ENCODE measurements around the gene MGAT3.

Gene MGAT3

DNA sequence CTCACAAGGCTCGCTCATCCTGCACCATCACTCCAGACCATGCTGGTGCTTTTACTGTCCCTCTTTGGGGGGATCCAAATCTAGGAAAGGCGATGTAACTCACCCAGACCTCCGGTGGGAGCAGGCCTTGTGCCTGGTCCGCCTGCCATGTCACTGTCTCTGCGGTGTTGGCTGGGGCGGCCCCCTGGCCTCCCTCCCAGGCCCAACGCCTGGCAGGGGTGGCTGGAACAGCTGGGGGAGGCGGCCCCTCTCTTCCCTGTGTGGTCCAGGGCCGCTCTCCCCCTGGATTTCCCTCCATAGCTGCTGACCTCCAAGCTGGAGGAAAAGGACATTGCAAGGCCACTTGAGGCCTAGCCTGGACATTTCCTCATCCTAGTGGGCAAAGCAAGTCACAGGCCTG, 11.1 kb upstream of the MGAT3 start:
- Histone ChIP-seq H3K9ac (ENCODE audit: low read length in 5 of 5) (no peak overlapping the region), H3K27ac (ENCODE audit: low read depth, low read length) (no peak overlapping the region), H3K9me3 (ENCODE audit: control insufficient read depth in 5 of 5, low read length in 5 of 5) (no peaks in the 10 kb centered on the region), H3K4me3 (ENCODE audit: low read depth in 1 of 5, low read length in 5 of 5) (no peak overlapping the region), H3K4me1 (ENCODE audit: control insufficient read depth in 5 of 5, insufficient read depth in 5 of 5, low read length in 5 of 5) (no peaks in the 10 kb centered on the region), H3K27me3 (ENCODE audit: control insufficient read depth in 5 of 5, insufficient read depth in 4 of 5, low read length in 5 of 5) (peaks cover 0 to 5% (median 3%) of the 10 kb centered on the region in 5 donors), H3K36me3 (ENCODE audit: control insufficient read depth in 5 of 5, insufficient read depth in 5 of 5, low read length in 5 of 5) (no peaks in the 10 kb centered on the region)

DNA sequence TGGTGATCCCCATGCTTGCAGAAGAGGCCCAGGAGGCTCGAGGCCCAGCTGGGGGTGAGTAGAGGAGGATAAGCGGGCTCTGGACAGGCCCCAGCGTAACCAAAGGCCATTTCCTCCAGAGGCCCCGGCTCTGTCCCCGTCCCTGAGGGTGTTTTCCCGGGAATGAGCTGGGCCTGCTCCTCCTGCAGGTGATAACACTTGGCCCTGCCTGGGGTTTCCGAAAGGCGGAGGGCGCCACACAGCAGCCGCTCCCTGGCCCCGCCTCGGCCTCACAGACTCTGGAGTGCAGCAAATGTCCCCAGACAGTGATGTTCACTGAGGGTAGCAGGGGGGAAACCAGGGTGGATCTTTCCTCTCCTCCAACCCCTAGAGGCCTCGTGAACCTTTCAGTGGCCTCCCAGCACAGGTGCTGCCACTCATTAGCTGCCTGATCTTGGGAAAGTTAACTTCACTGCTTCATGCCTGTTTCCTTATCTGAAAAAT, 10.5 kb upstream of the MGAT3 start:
- Histone ChIP-seq H3K36me3 (ENCODE audit: control insufficient read depth in 5 of 5, insufficient read depth in 5 of 5, low read length in 5 of 5) (no peaks in the 10 kb centered on the region), H3K9me3 (ENCODE audit: control insufficient read depth in 5 of 5, low read length in 5 of 5) (no peaks in the 10 kb centered on the region), H3K9ac (ENCODE audit: low read length in 5 of 5) (no peak overlapping the region), H3K27ac (ENCODE audit: low read depth, low read length) (no peak overlapping the region), H3K27me3 (ENCODE audit: control insufficient read depth in 5 of 5, insufficient read depth in 4 of 5, low read length in 5 of 5) (peaks cover 0 to 5% (median 3%) of the 10 kb centered on the region in 5 donors), H3K4me3 (ENCODE audit: low read depth in 1 of 5, low read length in 5 of 5) (no peak overlapping the region), H3K4me1 (ENCODE audit: control insufficient read depth in 5 of 5, insufficient read depth in 5 of 5, low read length in 5 of 5) (no peaks in the 10 kb centered on the region)

DNA sequence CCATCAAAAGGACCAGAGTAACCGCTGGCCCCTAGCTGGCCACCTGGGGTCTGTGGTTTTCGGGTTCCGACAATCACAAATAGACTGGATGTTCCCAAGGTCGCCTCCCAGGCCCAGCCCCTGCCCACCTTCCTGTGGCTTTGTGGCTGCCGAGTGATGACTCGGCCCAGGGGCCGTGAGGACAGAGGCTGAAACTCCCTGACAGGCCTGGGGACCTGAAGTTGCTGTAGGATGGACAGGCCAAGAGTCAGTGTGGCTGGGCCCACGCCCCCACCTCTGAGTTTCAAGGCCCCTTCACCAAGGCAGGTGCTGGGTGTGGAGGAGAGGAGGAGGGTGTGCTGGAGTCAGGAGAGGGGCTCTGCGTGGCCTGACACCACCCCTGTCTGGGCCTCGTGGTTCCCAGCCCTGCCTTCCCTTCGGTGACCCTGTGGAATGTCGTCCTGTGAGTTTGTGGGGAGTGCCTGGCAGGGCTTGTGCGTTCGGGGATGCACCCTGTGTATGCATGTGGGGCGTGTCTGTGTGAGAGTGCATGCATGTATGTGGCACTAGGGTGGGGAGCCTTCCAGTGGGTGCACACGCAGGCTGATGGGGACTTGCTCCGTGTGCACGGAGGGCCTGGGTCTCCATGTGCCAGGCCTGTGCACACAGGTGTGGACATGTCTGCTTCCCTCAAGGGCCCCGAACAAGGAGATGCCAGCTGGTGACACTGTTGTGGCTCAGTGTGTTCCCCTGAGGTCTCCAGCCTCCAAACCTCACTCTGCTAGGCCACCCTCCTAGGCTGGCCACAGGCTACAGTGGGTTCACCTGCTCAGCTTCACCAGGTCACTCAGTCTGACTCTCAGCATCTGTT, 8.4 kb upstream of the MGAT3 start:
- Histone ChIP-seq H3K36me3 (ENCODE audit: control insufficient read depth in 5 of 5, insufficient read depth in 5 of 5, low read length in 5 of 5) (no peaks in the 10 kb centered on the region), H3K9me3 (ENCODE audit: control insufficient read depth in 5 of 5, low read length in 5 of 5) (no peaks in the 10 kb centered on the region), H3K9ac (ENCODE audit: low read length in 5 of 5) (no peak overlapping the region), H3K27me3 (ENCODE audit: control insufficient read depth in 5 of 5, insufficient read depth in 4 of 5, low read length in 5 of 5) (peaks cover 0 to 5% (median 0%) of the 10 kb centered on the region in 5 donors), H3K4me1 (ENCODE audit: control insufficient read depth in 5 of 5, insufficient read depth in 5 of 5, low read length in 5 of 5) (peaks cover 0 to 11% (median 3%) of the 10 kb centered on the region in 5 donors), H3K4me3 (ENCODE audit: low read depth in 1 of 5, low read length in 5 of 5) (no peak overlapping the region), H3K27ac (ENCODE audit: low read depth, low read length) (no peak overlapping the region)

- peaks cover 0 to 24% (median 15%) of the 10 kb centered on the region in 5 donors for H3K4me1 ChIP-seq (ENCODE audit: control insufficient read depth in 5 of 5, insufficient read depth in 5 of 5, low read length in 5 of 5)
- H3K27ac ChIP-seq (ENCODE audit: low read depth, low read length) = no peak overlapping the region
- H3K4me3 ChIP-seq (ENCODE audit: low read depth in 1 of 5, low read length in 5 of 5) = no peak overlapping the region
- H3K36me3 ChIP-seq (ENCODE audit: control insufficient read depth in 5 of 5, insufficient read depth in 5 of 5, low read length in 5 of 5) = no peaks in the 10 kb centered on the region
- H3K9ac ChIP-seq (ENCODE audit: low read length in 5 of 5) = no peak overlapping the region
- peaks cover 0 to 5% (median 0%) of the 10 kb centered on the region in 5 donors for H3K27me3 ChIP-seq (ENCODE audit: control insufficient read depth in 5 of 5, insufficient read depth in 4 of 5, low read length in 5 of 5)
- H3K9me3 ChIP-seq (ENCODE audit: control insufficient read depth in 5 of 5, low read length in 5 of 5) = no peaks in the 10 kb centered on the region
Observed at GRCh38 chr22:39449708-39450107, 7.1 kb upstream of the MGAT3 start.

GRCh38 chr22:39450258-39450955, 6.4 kb upstream of the MGAT3 start:
- peaks cover 0 to 5% (median 0%) of the 10 kb centered on the region in 5 donors for H3K27me3 ChIP-seq (ENCODE audit: control insufficient read depth in 5 of 5, insufficient read depth in 4 of 5, low read length in 5 of 5)
- no peak overlapping the region for H3K27ac ChIP-seq (ENCODE audit: low read depth, low read length)
- H3K4me1 ChIP-seq (ENCODE audit: control insufficient read depth in 5 of 5, insufficient read depth in 5 of 5, low read length in 5 of 5) = peaks cover 0 to 26% (median 15%) of the 10 kb centered on the region in 5 donors
- H3K36me3 ChIP-seq (ENCODE audit: control insufficient read depth in 5 of 5, insufficient read depth in 5 of 5, low read length in 5 of 5) = no peaks in the 10 kb centered on the region
- no peaks in the 10 kb centered on the region for H3K9me3 ChIP-seq (ENCODE audit: control insufficient read depth in 5 of 5, low read length in 5 of 5)
- no peak overlapping the region for H3K4me3 ChIP-seq (ENCODE audit: low read depth in 1 of 5, low read length in 5 of 5)
- no peak overlapping the region for H3K9ac ChIP-seq (ENCODE audit: low read length in 5 of 5)

DNA sequence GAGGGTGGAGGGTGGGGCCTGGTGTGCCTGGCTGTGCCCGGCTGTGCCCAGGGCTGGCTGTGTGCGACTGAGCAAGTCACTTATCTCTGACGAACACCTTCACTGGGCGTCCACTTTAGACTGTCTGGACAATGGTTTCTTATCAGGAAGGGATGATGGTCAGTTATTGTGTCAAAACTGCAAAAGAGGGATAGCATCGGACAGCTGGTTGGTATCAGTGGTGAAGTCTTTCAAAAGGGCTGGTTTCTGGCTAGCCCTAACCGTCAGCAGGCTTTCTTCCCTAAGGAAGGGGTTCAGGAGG, 4.1 kb upstream of the MGAT3 start:
- Histone ChIP-seq H3K27me3 (ENCODE audit: control insufficient read depth in 5 of 5, insufficient read depth in 4 of 5, low read length in 5 of 5) (peaks cover 0 to 9% (median 4%) of the 10 kb centered on the region in 5 donors), H3K9ac (ENCODE audit: low read length in 5 of 5) (no peak overlapping the region), H3K9me3 (ENCODE audit: control insufficient read depth in 5 of 5, low read length in 5 of 5) (no peaks in the 10 kb centered on the region), H3K36me3 (ENCODE audit: control insufficient read depth in 5 of 5, insufficient read depth in 5 of 5, low read length in 5 of 5) (no peaks in the 10 kb centered on the region), H3K4me3 (ENCODE audit: low read depth in 1 of 5, low read length in 5 of 5) (no peak overlapping the region), H3K4me1 (ENCODE audit: control insufficient read depth in 5 of 5, insufficient read depth in 5 of 5, low read length in 5 of 5) (peaks cover 0 to 31% (median 20%) of the 10 kb centered on the region in 5 donors), H3K27ac (ENCODE audit: low read depth, low read length) (no peak overlapping the region)

- Histone ChIP-seq H3K27ac (ENCODE audit: low read depth, low read length) (no peak overlapping the region), H3K4me3 (ENCODE audit: low read depth in 1 of 5, low read length in 5 of 5) (no peak overlapping the region), H3K9ac (ENCODE audit: low read length in 5 of 5) (no peak overlapping the region), H3K4me1 (ENCODE audit: control insufficient read depth in 5 of 5, insufficient read depth in 5 of 5, low read length in 5 of 5) (peaks cover 0 to 42% (median 30%) of the 10 kb centered on the region in 5 donors), H3K36me3 (ENCODE audit: control insufficient read depth in 5 of 5, insufficient read depth in 5 of 5, low read length in 5 of 5) (no peaks in the 10 kb centered on the region), H3K27me3 (ENCODE audit: control insufficient read depth in 5 of 5, insufficient read depth in 4 of 5, low read length in 5 of 5) (peaks cover 0 to 11% (median 11%) of the 10 kb centered on the region in 5 donors), H3K9me3 (ENCODE audit: control insufficient read depth in 5 of 5, low read length in 5 of 5) (no peaks in the 10 kb centered on the region)
Observed at GRCh38 chr22:39453765-39454378, 2.9 kb upstream of the MGAT3 start.

- no peaks in the 10 kb centered on the region for H3K36me3 ChIP-seq (ENCODE audit: control insufficient read depth in 5 of 5, insufficient read depth in 5 of 5, low read length in 5 of 5)
- H3K4me1 ChIP-seq (ENCODE audit: control insufficient read depth in 5 of 5, insufficient read depth in 5 of 5, low read length in 5 of 5) = peaks cover 0 to 42% (median 30%) of the 10 kb centered on the region in 5 donors
- peaks cover 0 to 11% (median 11%) of the 10 kb centered on the region in 5 donors for H3K27me3 ChIP-seq (ENCODE audit: control insufficient read depth in 5 of 5, insufficient read depth in 4 of 5, low read length in 5 of 5)
- H3K27ac ChIP-seq (ENCODE audit: low read depth, low read length) = no peak overlapping the region
- H3K4me3 ChIP-seq (ENCODE audit: low read depth in 1 of 5, low read length in 5 of 5) = no peak overlapping the region
- no peak overlapping the region for H3K9ac ChIP-seq (ENCODE audit: low read length in 5 of 5)
- no peaks in the 10 kb centered on the region for H3K9me3 ChIP-seq (ENCODE audit: control insufficient read depth in 5 of 5, low read length in 5 of 5)
Observed at GRCh38 chr22:39454385-39454871, 2.4 kb upstream of the MGAT3 start.

DNA sequence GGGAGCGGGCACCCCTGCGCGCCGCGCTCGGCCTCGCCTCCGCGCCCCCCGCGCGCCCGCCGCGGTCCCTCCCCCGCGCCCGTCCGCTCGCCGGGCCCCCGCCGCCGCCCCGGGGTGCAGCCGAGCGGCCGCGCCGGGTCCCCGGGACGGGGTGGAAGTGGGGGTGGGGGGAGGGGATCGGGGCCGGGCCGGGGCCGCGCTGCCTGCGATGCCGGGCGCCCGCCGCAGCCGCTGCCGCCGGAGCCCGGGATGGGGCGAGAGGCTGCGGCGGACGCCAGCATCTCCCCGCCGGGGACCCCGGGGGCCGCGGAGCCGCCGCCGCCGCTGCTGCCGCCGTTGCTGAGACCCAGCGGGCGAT, 365 bp downstream of the MGAT3 start:
- Histone ChIP-seq H3K36me3 (ENCODE audit: control insufficient read depth in 5 of 5, insufficient read depth in 5 of 5, low read length in 5 of 5) (no peaks in the 10 kb centered on the region), H3K9ac (ENCODE audit: low read length in 5 of 5) (no peak overlapping the region), H3K27me3 (ENCODE audit: control insufficient read depth in 5 of 5, insufficient read depth in 4 of 5, low read length in 5 of 5) (peaks cover 0 to 11% (median 11%) of the 10 kb centered on the region in 5 donors), H3K4me3 (ENCODE audit: low read depth in 1 of 5, low read length in 5 of 5) (peak overlapping the region in 3 of 5 donors; percentile 48 to 63 (median 62)), H3K4me1 (ENCODE audit: control insufficient read depth in 5 of 5, insufficient read depth in 5 of 5, low read length in 5 of 5) (peaks cover 0 to 49% (median 34%) of the 10 kb centered on the region in 5 donors), H3K9me3 (ENCODE audit: control insufficient read depth in 5 of 5, low read length in 5 of 5) (no peaks in the 10 kb centered on the region), H3K27ac (ENCODE audit: low read depth, low read length) (no peak overlapping the region)

Measured in subcutaneous abdominal adipose tissue (tissue), 5 donors.